GM12892 (cell line): Measurements from ENCODE around the gene RBFOX1.

Experiments
- DNase-seq: peaks from one replicate; pipeline ENCODE4 v3.0.0; 2011; ENCODE audit not compliant: insufficient read length
- FAIRE-seq: peaks from 2 replicates; lab custom pipeline; 2011; peaks lifted over from hg19 to GRCh38; lab: Jason Lieb, UNC
- POLR2A ChIP-seq: IDR thresholded peaks from 2 replicates; pipeline ENCODE4 v1.6.1; 2011; ENCODE audit warnings: low read depth, low read length, control low read depth
- POLR2AphosphoS5 ChIP-seq: IDR thresholded peaks from 2 replicates; pipeline ENCODE4 v1.6.1; 2011; ENCODE audit warnings: low read depth, low read length, control low read depth
- TAF1 ChIP-seq: IDR thresholded peaks from 2 replicates; pipeline ENCODE4 v1.6.1; 2011; ENCODE audit warnings: low read depth, mild to moderate bottlenecking, control low read depth, low read length, borderline replicate concordance

RBFOX1 gene

GRCh38 chr16:7316281-7316888 lies 16.3 kb upstream of the RBFOX1 start:
- FAIRE-seq: no peak
- DNase-seq: no peak
- TF ChIP-seq POLR2A (no peak), POLR2AphosphoS5 (no peak), TAF1 (no peak)

- TF ChIP-seq TAF1 (no peak), POLR2AphosphoS5 (no peak), POLR2A (no peak)
- no peak for FAIRE-seq
- no peak for DNase-seq
These were observed 14.7 kb upstream of the RBFOX1 start for GRCh38 chr16:7317982-7318381.

GRCh38 chr16:7318686-7319085 lies 14.0 kb upstream of the RBFOX1 start:
- TF ChIP-seq POLR2AphosphoS5 (no peak), TAF1 (no peak), POLR2A (no peak)
- FAIRE-seq: no peak
- DNase-seq: no peak

DNA sequence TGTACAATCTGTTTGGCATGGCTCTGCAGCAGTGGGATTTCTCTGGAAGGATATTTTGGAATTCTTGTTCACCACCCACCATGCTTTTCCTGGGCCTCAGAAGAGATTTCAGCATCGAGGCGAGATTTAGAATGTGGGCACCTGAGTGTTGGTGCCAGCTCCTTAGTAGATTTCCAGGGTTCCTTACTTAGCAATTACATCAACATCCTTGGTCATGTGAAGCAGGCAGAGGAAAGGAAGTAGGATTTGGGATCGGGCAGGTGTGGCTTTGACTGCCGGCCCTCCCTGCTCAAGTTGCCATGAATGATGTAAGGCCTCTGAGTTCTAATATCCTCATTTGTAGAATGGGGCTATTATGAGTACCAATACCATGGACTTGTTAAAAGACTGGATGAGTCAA lies 13.1 kb upstream of the RBFOX1 start:
- no peak for TF ChIP-seq POLR2A
- no peak for TF ChIP-seq TAF1
- no peak for TF ChIP-seq POLR2AphosphoS5
- DNase-seq: no peak
- no peak for FAIRE-seq

DNA sequence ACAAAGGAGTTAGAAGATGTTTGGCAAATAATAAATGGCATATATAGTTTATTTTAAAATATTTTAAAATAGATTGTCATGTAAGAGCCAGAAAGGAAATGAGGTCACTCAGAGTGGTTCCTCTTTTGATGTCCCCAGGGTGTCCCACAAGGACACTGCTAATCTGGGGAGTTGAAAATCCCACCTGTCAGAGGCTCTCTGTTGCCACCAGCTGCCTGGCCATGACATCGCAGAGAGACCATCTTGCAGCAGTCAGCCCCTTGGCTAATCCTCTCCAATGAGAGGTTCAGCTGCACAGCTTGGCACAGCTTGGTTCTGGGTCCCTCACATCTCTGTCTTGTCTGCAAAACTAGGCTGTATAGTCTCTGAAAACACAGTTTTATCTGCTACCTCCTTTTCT lies 11.0 kb upstream of the RBFOX1 start:
- TF ChIP-seq POLR2AphosphoS5: no peak
- no peak for TF ChIP-seq TAF1
- TF ChIP-seq POLR2A: no peak
- FAIRE-seq: no peak

GRCh38 chr16:7324321-7324720 lies 8.3 kb upstream of the RBFOX1 start:
- DNase-seq: no peak
- TF ChIP-seq POLR2AphosphoS5: no peak
- no peak for FAIRE-seq

More for the DNA sequence above, 11.0 kb upstream of the RBFOX1 start:
- no peak for DNase-seq

GRCh38 chr16:7325834-7326233 lies 6.8 kb upstream of the RBFOX1 start:
- no peak for TF ChIP-seq POLR2AphosphoS5
- TF ChIP-seq TAF1: no peak
- TF ChIP-seq POLR2A: no peak
- no peak for FAIRE-seq
- DNase-seq: no peak

GRCh38 chr16:7330709-7331108 lies 1.9 kb upstream of the RBFOX1 start:
- FAIRE-seq (no peak), DNase-seq (no peak)
- no peak for TF ChIP-seq TAF1
- TF ChIP-seq POLR2A: no peak
- TF ChIP-seq POLR2AphosphoS5: no peak

DNA sequence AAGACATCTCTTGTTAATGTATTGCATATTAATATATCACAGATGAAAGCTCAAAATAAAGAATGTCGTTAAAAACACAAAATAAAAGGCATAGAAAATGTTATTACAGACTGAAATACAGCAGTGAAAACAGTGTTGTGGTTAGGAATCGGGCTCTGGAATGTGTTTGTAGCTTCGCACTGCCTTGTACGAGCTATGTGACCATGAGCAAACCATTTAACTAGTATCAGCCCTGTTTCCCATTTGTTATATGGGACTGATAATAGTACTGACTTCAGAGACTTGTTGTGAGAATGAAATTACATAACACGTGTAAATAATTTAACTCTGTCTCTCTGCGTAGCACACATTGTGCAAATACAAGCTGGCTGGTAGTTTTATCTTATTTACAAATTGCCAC lies 648 bp upstream of the RBFOX1 start:
- no peak for TF ChIP-seq POLR2A
- no peak for TF ChIP-seq TAF1
- TF ChIP-seq POLR2AphosphoS5: no peak
- no peak for FAIRE-seq

GRCh38 chr16:7333180-7333725 lies 608 bp downstream of the RBFOX1 start:
- DNase-seq (no peak), FAIRE-seq (no peak)
- TF ChIP-seq TAF1: no peak
- TF ChIP-seq POLR2AphosphoS5: no peak
- no peak for TF ChIP-seq POLR2A

More for the DNA sequence above, 648 bp upstream of the RBFOX1 start:
- no peak for DNase-seq

GRCh38 chr16:7334801-7335560 lies 2.3 kb downstream of the RBFOX1 start:
- TF ChIP-seq TAF1: no peak
- DNase-seq (no peak), FAIRE-seq (no peak)
